CD4-positive, alpha-beta T cell treated with Interleukin-15 for 4 hours (primary cell): Measurements from ENCODE around the gene SNAI1.

ENCODE experiments used
- DNase-seq: peaks from one replicate; pipeline ENCODE4 v3.0.0-alpha.2; 2020; ENCODE audit warnings: low spot score

The SNAI1 gene

DNA sequence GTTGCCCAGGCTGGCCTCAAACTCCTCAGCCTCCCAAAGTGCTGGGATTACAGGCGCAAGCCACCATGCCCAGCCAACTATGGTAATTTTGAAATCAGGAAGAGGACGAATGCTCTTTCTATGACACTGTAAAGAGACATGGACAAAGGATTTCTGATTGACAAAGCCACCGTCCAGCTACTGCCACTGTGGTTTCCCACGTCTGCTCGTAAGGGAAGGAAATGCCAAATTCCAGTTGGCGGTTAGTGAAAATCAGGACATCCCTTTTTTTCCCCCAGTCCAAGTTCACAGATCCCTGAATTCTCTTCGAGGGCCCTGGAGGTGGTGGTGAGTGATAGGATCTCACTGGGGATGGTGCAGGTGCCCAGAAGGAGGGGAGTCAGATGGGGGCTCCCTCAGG lies 31.2 kb downstream of the SNAI1 start:
- no peak for DNase-seq

DNA sequence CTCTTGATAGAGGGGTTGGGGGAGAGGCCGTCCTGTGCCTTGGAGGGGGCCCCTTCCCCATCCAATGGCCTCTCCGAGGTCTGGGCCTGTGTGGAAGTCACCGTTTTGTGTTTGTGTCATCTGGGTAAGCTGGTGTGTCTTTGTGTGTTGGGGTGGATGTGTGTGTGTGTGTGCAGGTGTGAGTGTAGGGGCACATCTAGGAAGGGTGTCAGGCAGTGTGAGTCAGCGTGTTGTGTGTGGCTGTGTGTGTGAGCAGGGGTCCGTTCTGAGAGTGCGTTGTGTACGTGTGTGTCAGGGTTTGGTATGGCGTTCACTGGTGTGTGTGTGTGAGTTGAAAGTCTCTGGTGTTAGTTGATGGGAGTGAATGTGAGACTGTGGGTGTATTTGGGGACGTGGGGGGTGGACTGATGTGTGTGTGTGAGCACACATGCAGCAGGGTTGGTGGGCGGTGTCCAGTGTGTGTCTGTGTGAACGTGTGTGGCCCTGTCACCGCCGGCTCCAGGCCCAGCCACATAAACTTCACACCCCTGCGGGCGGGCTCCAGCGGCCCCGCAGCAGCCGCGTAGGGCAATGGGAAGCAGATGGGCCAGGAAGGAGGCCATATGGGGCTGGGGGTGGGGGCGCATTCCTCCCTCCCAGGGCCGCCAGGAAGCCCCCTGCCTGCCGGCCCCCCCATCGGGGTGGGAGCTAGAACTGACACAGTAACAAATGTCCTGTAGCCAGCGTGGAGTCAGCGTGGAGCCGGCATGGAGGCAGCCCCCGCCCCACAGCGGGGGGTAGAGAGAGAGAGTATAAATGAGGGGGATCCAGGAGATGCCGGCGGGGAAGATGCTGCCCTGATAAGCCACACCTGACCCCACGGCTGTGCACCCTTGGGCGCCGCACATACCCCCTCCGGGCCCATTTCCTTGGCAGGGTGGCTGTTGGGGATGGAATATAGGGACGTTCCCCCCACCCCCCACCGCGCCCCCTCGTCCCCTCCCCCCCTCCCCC lies 32.1 kb downstream of the SNAI1 start:
- DNase-seq, result no peak

DNA sequence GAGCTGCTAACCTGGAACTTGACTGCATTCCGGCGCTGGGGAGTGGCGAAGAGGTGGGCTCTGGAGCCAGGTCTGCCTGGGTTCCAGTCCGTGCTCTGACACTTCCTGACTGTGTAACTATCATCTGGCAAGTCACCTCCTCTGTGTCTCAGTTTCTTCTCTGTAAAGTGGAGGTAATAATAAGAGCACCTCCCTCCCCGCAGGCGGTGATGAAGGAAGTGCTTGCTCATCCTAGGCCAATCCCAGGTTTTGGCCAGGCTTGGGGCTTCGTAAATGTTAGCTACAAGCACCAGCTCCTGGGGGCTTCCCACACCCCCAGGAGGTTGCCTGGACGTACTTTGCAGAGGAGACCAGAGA lies 32.8 kb downstream of the SNAI1 start:
- no peak for DNase-seq

DNA sequence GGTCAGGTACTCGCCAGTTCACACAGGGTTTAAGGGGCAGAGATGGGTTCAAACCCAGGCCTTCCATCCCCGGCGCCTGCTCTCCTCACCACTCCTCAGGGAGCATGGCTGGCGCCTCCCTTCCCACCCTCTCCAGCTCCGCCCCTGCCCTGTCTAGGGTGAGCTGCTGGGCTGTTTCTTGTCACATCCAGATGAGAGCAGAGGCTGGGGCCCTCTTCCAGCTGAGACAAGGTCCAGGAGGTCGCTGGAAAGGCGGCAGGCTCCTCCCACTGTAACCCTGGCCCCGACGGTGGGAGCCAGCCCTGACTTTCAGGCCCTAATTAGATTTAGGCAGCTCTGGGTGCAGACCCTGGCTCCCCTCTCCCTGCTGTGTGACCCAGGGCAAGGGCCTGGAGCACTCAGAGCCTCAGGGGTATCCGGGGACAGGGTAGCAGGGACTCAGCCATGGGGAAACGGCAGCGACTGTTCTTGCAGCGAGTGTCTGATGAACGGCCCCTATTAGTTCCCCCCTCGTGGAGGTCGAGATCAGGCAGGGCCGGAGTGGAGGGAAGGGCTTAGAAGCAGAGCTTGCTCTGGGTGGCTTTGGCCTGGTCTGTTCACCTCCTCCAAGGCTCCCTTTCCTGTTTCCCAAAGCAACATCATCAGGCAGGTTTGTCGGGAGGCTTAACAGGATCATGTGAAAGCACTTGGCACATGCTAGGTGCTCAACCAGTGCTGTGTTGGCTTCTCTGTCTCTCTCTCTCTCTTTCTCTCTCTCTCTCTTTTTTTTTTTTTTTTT lies 33.4 kb downstream of the SNAI1 start:
- no peak for DNase-seq

DNA sequence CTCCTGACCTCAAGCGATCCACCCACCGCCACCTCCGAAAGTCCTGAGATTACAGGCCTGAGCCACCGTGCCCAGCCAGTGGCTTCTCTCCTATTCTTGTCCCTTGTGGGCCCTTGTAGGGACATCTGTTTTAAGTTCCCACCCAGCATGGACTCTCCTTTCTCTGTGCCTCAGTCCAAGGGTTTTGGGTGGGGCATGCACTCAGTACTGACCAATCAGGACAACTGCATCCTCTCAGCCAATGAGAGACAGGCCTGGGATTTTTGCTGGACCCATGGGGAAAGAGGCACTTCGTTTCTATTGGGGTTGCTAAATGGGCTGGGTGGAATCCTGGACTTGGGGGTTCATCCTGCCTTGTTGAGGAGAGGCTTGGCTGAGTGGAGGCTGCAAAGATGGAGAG lies 34.4 kb downstream of the SNAI1 start:
- no peak for DNase-seq

DNA sequence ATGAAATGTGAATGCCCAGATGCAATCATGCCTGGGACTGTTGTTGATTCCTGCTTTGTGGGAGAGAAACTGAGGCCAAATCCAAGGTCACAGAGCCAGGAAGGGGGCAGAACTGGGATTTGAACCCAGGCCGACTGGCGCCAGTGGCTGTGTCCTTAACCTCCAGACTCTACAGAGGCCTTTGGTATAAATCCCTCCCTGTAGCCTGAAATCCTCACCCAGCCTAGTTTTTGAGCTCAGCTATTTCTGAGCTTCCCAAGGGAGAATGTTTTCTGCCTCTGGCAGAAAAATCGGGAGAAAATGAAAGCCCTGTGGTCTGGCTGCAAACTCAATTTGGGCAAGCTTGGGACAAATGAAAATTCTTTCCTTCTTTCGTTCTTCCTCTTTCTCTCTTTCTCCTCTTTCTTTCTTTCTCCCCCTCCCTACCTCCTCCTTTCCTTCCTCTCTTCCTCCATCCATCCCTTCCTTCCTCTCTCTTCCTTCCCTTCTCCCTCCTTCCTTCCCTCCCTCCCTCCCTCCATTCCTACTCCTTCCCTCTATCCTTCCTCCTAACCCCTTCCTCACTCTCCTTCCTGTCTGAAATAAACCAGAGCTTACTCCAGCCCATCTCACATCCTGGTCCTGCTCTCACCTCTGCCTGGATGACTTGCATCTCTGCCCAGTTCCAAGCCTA lies 34.9 kb downstream of the SNAI1 start:
- DNase-seq, result no peak

DNA sequence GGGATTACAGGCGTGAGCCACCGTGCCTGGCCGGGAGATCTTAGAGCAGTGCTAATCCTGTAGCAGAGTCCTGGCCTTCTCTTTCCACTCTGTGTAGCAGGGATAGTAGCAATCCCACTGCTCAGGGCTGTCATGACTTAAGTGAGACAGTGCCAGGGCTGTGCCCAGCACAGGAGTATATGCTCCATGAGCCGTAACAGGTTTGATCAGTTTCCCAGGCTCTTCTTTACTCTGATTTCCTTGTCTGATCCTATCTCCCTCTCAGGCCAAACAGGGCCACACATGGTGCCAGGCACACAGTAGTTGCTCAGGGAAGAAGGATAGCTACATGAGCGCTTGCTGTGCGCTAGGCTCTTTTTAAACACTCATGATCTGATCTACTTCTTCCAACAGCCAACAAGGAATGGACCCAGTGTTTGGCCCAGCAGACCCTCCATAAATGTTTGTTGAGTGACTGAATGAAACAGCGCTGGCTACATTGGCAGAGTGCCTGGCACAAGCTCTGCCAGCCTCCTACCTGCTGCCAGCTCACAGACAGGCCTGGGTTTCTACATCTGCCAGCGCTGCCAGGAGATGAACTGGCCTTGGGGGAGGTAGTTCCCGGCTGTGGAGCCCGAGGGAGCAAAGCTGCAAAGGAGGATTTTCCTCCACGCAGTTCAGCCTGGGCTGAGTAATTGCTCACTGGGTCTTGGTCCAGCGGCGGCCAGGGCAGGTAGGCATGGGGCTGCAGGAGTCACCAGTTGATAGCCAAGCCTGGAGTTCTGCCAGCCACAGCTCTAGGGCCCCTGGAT lies 36.9 kb downstream of the SNAI1 start:
- DNase-seq, result no peak

DNA sequence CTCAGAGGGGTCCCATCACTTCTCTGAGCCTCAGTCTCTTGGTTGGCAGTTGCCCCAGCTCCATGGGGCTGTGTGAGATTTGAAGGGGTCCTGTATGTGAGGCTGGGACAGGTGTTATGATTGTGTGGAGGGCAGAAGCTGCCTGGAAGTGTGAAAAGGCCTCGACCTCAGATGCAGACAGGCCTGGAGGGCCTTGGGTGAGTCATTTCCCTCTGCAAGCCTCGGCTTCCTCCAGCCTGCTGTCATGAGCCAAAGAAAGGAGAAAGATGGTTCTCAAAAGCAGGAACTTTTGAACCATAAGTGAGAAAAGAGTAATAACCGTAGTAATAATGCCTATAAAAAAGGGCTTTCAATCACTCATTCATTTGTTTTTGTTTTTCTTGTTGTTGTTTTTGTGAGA lies 37.5 kb downstream of the SNAI1 start:
- DNase-seq, result no peak

DNA sequence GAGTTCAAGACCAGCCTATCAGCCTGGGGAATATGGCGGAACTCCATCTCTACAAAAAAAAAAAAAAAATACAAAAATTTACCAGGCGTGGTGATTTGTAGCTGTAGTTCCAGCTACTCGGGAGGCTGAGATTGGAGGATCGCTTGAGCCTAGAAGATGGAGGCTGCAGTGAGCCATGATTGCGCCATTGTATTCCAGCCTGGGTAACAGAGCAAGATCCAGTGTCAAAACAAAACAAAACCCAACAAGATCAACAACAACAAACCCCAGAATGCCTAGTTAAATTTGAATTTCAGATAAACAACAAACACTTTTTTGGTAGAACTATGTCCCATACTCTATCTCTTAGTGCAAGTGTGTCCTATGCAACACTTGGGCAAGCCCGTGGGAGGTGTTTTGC lies 39.9 kb downstream of the SNAI1 start:
- DNase-seq, result no peak

DNA sequence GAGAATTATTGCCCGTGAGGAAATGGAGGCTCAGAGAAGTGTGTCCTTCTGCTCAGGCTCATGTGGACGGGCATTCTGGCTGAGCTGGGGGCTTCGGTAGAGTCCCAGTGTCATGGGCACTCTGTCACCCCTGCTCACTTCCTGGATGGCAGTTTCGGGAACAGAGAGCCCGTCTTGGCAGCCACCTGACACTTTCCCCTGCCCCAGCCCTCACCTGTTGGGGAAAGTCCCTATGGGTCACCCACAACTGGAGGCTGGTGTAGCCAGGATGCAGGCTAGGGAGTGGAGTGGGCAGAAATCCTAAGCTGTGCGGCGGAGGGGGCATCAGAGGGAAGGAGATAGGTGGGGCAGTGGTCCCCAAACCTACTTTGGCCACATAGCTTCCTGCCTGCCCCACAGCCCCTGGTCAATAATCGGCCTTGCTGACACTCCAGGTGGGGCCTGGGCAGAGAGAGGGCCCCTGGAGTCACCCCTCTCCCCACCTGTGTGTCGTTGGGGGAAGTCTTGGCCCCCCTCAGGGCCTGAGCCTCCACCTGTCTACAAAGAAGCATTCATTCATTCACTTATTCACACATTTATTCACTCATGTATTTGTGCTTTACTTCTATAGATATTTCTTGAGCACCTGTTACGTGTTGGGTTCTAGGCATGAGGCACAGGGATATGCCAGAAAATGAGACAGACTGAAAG lies 40.5 kb downstream of the SNAI1 start:
- DNase-seq, result no peak

DNA sequence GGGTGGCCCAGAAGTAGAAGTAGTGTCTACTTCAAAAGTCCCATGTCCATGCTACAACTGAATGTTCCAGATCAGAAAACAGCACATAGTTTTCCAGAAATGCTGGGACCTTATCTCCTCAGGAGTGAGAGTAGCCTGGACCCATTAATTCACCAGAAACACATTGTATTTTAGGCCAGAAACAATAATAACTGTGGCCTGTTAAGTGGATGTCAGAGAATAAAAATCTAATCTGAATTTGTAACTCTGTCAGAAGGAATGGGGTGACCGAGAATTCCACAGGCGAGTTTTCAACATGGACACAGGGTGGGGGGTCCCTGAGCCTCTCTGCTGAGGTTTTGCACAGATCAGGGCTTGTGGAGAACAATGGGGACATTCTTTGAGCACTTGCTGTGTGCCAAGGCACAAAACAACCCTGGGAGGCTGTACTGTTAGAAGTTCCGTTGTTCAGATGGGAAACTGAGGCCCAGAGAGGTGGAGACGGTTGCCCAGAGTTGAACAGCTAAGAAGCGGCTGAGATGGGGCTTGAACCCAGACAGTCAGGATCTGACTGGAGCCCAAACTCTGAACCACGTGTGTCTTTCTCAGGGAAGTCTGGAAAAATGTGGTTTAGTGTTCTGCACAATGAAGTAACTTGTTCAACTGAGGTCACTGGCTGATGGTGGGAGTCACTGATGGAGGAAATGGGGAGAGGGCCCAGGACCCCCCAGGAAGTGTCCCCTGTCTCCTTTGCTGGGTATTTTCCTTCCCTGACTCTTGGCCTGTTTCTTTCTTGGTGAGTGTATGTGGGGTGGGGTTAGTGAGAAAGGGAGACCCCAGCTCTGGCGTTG lies 44.2 kb downstream of the SNAI1 start:
- DNase-seq, result no peak

DNA sequence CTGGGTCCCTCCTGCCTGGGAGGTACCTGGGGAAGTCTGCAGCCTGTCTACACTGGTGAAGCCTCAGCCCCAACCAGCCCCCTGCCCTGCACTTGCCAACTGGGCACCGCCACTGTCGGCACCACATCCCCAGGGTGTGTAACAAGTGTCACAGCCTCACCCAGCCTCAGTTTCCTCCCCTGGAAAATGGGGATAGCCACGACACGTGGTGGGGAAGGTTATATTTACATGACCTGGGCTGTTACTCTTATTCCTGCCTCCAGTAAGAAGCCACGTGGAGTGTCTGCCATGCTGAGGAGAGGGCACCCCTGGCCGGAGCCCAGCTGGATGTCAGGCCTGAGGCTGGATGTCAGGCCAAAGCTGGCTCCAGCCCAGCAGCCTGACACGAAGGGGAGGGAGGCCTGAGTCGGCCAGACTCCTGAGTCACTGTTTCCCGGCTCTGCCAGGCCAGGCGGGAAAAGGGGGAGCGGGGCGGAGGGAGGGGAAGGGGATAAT lies 44.9 kb downstream of the SNAI1 start:
- DNase-seq, result no peak

DNA sequence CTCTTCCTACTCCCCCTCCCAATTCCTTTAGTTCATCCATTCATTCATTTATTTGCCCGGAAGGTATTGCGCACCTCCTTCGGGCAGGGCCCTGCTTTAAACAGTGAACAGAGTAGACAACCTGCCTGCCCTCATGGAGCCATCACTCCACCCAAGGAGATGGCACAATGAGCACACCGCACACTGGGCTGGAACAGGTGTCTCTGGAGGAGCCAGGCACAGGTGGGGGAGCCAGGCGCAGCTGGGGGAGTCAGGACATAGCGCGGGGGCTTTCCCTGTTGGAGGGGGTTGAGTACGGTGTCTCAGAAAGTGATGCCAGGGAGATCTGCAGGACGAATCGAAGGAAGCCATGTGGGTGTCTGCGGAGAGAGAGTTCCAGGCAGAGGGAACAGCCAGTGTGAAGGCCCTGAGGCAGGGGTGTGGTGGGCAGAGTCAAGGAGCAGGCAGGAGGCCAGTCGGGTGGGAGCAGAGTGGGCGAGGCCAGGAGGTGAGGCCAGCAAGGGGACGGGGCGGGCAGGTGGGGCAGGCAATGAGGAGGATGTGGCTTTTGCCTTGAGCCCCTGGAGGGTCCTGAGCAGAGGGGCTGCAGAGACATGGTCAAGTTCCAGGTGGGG lies 46.4 kb downstream of the SNAI1 start:
- DNase-seq, result no peak

DNA sequence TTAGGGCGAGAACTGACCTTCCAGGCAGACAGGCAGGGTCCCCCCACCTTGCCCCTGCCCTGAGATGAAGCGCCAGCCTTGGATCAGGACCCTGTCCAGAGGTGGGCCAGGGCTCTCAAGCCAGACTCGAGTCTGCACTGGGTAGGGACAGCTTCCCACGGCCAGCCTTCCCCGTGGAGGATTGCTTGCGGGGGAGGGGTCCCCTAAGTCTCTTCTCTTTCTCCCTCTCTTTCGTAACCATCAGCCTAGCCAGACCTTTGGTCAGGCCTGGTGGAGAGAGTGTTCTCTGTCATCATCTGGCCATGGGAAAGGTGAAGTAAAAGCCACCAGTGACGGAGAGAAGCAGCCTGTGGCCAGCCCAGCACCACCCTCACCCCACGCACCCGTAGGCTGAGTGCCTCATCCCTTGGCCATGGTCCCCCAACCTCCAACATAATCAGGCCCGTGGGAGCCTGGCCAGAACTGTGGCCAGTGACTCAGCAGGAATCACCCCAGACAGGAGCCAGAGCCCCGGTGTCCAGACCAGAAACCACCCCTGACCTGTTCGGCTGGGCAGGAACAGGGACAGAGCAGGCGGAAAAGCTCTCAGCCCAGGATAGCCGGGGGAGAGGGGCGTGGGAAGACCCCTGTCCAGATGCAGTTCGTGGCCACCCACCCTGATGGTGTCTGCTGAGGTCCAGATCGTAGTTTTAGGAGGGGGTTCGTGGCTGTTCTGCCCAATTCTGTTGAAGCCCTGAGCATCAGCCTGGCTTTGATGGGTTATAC lies 47.1 kb downstream of the SNAI1 start:
- DNase-seq, result no peak

DNA sequence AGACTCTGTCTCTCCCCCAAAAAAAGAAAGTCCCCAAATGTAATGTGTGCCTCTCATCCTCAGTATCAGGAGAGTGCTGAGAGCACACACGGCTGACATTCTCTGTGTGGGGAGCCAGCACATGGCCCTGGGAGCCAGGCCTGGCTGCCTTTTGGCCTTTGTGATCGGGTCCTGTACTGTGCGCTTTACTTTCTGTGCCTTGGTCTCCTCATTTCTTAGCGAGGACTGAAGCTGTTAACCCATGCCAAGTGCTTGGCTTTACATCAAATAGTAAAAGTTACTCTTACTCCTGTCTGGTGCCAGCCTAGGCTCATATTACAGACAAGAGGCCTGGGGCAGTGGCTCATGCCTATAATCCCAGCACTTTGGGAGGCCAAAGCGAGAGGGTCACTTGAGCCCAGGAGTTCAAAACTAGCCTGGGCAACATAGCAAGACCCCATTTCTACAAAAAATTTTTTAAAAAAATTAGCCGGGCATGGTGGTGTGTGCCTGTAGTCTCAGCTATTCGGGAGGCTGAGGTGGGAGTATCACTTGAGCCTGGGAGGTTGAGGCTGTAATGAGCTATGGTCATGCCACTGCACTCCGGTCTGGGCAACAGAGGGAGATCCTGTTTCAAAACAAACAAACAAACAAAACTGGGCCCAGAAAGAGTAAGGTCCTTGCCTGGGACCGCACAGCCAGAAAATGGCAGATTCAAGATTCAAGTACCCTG lies 50.3 kb downstream of the SNAI1 start:
- DNase-seq, result no peak

DNA sequence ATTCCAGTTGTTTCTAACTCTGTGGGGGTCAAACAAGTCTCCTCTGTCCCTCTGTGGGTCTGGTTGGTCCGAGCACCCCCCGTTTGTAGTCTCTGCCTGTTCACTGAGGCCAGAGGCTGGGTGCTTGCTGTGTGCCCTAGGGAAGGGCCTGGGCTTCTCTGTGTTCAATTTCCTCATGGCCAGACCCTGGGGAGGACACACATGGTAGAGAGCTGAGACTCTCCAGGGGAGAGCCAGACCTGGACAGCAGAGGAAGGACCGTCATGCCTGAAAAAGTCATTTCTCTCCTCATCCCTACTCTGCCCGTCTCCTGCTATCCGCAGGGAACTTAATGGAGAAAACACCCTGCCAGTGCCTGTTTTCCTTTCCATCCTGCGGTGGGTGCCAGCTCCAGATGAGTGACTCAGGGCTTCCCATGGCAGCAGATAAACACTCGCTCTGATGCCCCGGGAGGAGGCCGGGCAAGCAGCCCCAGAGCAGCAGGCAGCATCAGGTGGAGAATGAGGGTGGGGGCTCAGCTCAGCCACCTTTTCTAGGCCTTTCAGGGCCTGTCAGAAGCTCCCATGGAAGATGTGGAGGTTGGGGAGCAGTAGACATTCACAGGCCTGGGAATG lies 51.9 kb downstream of the SNAI1 start:
- DNase-seq, result no peak

DNA sequence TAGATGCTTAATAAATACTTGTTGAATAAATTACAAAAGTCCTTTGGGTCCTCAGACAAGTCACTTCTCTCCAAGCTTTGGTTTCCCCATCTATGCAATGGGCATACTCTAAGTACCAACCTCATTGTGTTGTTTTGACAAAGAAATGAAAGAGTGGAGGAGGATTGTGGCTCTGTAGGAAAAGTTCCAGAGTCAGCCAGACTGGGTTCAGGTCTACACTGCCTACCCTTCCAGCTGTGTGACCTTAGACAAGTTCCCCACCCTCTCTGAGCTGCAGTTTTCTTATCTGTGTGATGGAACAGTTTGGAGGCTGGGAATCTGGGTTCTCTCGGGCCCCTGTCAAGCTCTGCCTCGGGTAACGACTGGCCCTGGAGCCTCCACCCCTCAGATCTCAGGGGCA lies 53.9 kb downstream of the SNAI1 start:
- no peak for DNase-seq

DNA sequence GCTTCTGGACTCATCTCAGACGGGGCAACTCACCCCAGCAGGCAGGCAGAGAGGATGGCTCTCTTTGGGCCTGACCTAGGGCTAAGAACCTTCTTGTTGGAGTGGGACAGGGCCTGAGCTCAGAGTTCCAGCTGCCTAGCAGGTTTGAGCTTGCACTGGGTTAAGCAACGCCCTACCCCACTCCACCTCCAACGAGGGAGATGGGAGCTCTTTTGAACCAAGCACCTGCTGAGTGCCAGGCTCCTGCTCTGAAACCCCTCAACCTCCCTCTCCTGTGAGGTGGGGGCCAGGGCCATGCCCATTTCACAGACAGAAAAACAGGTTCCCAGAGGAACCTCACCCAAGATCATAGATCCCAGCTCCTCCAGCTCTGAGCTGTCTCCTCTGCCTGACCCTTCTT lies 54.3 kb downstream of the SNAI1 start:
- DNase-seq, result no peak
